ENCODE measurements around the gene NUDT16L1.

GRCh38 chr16:4700380-4700996 lies 7.1 kb downstream of the NUDT16L1 start:
- TF ChIP-seq POLR2A (IDR thresholded peaks at IDR 0.05; ENCODE audit: low read depth, low read length) (no peak), TAF1 (IDR thresholded peaks at IDR 0.05; ENCODE audit: borderline replicate concordance, low read depth, low read length) (no peak)

Measured in GM12892 (cell line).